NCI-H82 (cell line): Measurements from ENCODE around the gene HMGCR.
"Not testable (repeated sequence)": the region's sequence is repeated elsewhere in the genome, so short reads cannot be mapped to it uniquely, and the experiment has no call there.

ENCODE experiments used
- DNase-seq: peaks from one replicate; lab custom pipeline; 2025; lab: John Stamatoyannopoulos, UW

The HMGCR gene

GRCh38 chr5:75336615-75337336 is at the start of gene HMGCR:
TSS of gene HMGCR (plus strand) at chr5:75337220. CDS start at chr5:75342606, 5,386 bp downstream.
- DNase-seq: peak; percentile 99

GRCh38 chr5:75291844-75292243 is 45.2 kb upstream of the HMGCR start:
- DNase-seq: not testable (repeated sequence)

GRCh38 chr5:75300084-75300483 is 36.9 kb upstream of the HMGCR start:
- DNase-seq: no peak

GRCh38 chr5:75303419-75303818 is 33.6 kb upstream of the HMGCR start:
- DNase-seq: no peak

GRCh38 chr5:75304486-75304885 is 32.5 kb upstream of the HMGCR start:
- not testable (repeated sequence) for DNase-seq

- DNase-seq: no peak
Measured at GRCh38 chr5:75306746-75307145, 30.3 kb upstream of the HMGCR start.

- no peak for DNase-seq
Measured at GRCh38 chr5:75310212-75310611, 26.8 kb upstream of the HMGCR start.

GRCh38 chr5:75319148-75319547 is 17.9 kb upstream of the HMGCR start:
- not testable (repeated sequence) for DNase-seq

GRCh38 chr5:75319638-75320037 is 17.4 kb upstream of the HMGCR start:
- no peak for DNase-seq

GRCh38 chr5:75320371-75320770 is 16.6 kb upstream of the HMGCR start:
- DNase-seq: no peak

GRCh38 chr5:75322066-75322465 is 15.0 kb upstream of the HMGCR start:
- no peak for DNase-seq

GRCh38 chr5:75324791-75325190 is 12.2 kb upstream of the HMGCR start:
- no peak for DNase-seq

GRCh38 chr5:75325242-75325641 is 11.8 kb upstream of the HMGCR start:
- no peak for DNase-seq

- no peak for DNase-seq
Measured at GRCh38 chr5:75330404-75330803, 6.6 kb upstream of the HMGCR start.

GRCh38 chr5:75331095-75332090 is 5.6 kb upstream of the HMGCR start:
- DNase-seq: no peak

GRCh38 chr5:75333759-75334158 is 3.3 kb upstream of the HMGCR start:
- not testable (repeated sequence) for DNase-seq

- DNase-seq: not testable (repeated sequence)
Measured at GRCh38 chr5:75334413-75334812, 2.6 kb upstream of the HMGCR start.

- no peak for DNase-seq
Measured at GRCh38 chr5:75335486-75335885, 1.5 kb upstream of the HMGCR start.

- DNase-seq: peak; percentile 86
Measured at GRCh38 chr5:75335952-75336614, 937 bp upstream of the HMGCR start.

- DNase-seq: peak; percentile 32
Measured at GRCh38 chr5:75337366-75338021, 474 bp downstream of the HMGCR start.

GRCh38 chr5:75338408-75338807 is 1.4 kb downstream of the HMGCR start:
- DNase-seq: no peak
